HG03469 (cell line): ENCODE measurements around the gene VPS33A.
"Not testable (repeated sequence)": the region's sequence is repeated elsewhere in the genome, so short reads cannot be mapped to it uniquely, and the experiment has no call there.

Experiments used
- ATAC-seq: cut with Tn5 transposase; IDR thresholded peaks from one replicate; pipeline ENCODE4 v1.9.1; 2021; ENCODE audit warnings: mild to moderate bottlenecking, moderate library complexity, moderate number of reproducible peaks; ENCODE audit not compliant: unreplicated experiment

Gene VPS33A

DNA sequence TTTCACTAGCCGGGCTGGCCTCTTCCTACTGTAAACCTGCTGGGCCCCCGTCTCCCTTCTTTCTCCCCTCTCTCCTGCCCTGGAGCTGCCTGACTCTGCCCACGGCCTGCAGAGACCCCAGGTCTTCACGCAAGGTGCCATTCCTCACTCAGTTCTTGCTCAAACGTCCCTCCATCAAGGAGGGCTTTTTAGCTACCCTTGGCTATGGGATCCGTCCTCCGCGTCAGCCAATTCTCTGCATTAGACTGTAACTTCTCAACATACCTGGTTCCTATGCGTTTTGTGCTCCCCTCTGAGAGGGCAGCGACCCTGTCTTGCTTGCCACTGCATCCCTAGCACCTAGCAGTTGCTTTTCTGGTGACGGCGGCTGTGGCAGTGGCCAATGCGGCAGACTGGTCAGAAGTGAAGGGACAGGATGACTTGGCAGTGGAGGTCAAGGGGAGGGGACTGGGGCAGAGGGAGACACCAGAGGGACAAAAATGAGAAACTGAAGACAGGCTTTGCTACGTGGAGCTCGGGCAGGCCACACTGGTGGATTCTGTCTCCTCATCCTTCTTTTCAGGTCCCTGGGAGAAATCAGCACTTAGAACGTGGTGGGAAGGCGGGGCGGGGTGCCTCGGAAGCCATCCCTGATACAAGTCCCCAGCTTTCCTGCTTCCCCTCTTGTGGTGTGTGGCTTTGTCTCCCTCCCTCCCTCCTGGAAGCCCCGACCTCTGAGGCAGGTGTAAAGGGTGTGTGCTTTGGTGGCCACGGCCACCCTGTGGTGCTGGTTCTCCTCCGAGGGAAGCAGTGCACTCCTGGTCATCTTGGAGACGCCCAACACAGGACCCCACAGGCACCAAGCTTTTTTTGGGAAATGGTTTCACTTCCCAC is 61.0 kb downstream of the VPS33A start:
- ATAC-seq = no peak

- no peak for ATAC-seq
These were observed 61.9 kb downstream of the VPS33A start for GRCh38 chr12:122204167-122205052.

- ATAC-seq = no peak
These were observed 62.8 kb downstream of the VPS33A start, which contains the start of gene B3GNT4 for GRCh38 chr12:122203301-122204166. Gene B3GNT4, plus strand, starts transcription at chr12:122203709. Its CDS starts 910 bp downstream, at chr12:122204619.

DNA sequence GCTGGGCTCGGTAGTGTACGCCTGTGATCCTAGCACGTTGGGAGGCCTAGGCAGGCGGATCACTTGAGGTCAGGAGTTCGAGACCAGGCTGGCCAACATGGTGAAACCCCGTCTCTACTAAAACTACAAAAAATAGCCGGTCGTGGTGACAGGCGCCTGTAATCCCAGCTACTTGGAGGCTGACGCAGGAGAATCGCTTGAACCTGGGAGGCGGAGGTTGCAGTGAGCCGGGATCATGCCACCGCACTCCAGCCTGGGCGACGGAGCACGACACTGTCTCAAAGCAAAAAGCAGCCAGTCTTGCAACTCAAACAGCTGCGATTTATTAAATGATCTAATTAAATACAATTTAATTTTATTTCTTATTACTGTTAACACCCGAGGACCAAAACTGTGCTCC is 63.5 kb downstream of the VPS33A start:
- ATAC-seq = not testable (repeated sequence)

GRCh38 chr12:122202017-122202416 is 64.3 kb downstream of the VPS33A start:
- ATAC-seq = no peak

DNA sequence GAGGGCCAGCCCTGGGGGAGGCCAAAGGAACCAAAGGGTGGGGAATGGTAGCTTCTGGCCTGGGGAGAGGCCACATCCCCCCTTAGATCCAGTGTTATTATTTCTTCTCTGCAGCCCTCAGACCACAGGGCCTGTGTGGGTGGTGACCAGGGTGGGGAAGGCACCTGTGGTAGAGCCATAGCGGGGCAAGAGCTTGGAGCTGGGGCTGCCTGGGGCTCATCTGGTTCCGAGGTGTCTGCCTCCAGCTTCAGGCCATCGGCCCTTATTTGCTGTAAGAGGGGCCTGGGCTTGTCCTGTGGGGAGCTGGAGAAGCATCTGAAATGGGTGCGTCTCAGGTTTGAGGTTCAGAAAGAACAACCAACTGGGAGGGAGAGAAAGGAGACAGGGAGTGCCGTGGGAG is 64.9 kb downstream of the VPS33A start:
- ATAC-seq = no peak

DNA sequence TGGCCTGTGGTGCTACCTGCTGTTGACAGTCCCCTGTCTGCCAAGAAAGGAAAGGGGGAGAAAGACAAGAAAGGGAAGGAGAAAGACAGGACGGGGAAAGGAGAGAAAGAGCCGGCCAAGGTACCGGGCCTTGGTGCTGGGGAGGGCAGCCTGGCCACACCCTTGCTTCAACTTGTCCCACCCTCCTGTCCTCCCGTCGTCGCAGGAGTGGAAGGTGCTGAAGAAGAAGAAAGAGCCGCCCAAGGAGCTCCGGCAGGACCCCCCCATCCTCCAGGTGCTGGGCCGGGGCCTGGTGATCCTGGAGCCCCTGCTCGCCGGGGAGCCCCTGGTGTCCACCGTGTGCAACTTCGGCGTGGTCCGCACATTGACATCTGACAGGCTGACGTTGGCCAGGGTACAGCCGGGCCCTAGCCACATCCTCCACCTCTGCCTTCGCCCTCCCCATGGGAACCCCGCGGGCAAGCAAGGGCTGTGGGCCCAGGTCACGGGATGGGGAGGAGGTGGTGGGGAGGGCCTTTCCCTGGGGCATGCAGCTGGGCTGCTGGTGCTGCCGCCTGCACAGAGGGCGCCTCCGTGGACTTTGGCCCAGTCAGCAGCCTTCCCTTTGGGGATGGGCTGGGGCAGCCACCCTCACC is 65.6 kb downstream of the VPS33A start:
- no peak for ATAC-seq

GRCh38 chr12:122199484-122200355 is 66.6 kb downstream of the VPS33A start:
- ATAC-seq = no peak

DNA sequence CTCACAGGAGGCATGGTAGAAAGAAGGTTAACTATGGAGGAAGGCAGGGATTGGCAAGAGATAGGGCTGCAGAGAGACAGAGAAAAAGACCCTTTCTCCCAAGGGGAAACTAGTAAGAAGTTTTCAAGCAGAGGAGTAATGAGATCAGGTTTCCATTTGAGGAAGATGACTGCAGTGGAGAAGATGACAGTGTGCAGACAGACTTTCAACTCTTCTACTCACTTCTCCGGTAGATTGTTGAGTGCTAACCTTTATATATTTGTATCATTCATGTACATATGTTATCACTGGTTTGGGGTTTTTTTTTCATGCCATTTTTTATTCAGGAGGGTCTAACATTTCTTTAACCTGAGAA is 68.7 kb downstream of the VPS33A start:
- no peak for ATAC-seq

DNA sequence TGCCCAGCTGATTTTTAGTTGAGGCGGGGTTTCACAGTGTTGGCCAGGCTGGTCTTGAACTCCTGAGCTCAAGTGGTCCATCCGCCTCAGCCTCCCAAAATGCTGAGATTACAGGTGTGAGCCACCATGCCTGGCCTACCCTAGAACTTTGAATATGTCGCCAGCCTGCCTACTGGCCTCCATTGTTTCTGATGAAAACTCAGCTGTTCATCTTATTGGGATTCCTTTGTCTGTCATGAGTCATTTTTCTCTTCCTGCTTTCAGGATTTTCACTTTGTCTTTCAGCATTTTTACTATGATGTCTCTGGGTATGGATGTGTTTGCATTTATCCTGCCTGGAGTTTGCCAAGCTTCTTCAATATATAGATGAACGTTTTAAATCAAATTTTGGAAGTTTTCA is 70.9 kb downstream of the VPS33A start:
- ATAC-seq = no peak

- ATAC-seq = no peak
These were observed 71.5 kb downstream of the VPS33A start for GRCh38 chr12:122194804-122195203.

- ATAC-seq = no peak
These were observed 73.9 kb downstream of the VPS33A start for GRCh38 chr12:122192441-122192840.

- no peak for ATAC-seq
These were observed 75.2 kb downstream of the VPS33A start for GRCh38 chr12:122190842-122191668.

- no peak for ATAC-seq
These were observed 76.4 kb downstream of the VPS33A start for GRCh38 chr12:122189626-122190475.

- no peak for ATAC-seq
These were observed 78.8 kb downstream of the VPS33A start for GRCh38 chr12:122187466-122187865.

DNA sequence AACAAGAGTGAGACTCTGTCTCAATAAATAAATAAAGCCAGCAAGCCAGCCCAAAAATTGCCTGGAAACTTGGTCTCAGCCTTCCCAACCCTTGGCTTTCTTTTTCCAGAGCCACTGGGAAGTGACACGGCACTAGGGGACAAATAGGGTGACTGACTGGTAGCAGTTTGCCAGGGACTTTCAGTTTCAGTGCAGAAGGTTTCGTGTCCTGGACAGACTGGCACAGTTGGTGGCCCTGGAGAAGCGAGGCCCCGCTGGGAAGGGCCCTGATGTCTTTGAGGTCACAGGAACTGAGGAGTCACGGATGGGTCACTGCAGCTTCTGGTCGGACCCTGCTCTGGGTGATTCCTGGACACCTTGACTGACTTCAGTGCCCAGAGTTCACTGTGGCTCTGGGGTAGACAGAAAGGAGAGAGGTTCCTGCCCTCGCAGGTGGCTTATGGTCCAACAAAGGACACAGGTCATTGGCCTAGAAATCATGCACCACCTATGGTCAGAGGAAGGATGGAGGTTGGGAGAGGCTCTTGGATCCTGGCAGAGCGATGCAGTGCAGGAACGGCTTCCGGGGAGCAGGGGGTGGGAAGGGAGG is 80.7 kb downstream of the VPS33A start:
- ATAC-seq = no peak

DNA sequence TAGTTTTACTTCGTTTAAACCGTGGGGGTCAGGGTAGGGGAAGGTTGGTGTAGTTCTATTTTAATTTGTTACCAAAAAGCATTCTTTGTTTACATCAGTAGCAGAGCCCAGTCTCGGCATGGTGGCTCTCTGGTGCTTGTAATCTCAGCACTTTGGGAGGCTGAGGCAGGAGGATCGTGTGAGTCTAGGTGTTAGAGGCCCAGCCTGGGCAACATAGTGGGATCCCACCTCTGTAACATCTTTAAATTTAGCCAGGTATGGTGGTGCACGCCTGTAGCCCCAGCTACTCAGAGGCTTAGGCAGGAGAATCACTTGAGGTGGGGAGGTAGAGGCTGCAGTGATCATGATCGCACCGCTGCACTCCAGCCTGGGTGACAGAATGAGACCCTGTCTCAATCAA is 81.2 kb downstream of the VPS33A start:
- ATAC-seq = no peak
